ENCODE data around the gene ARHGEF17.

Gene ARHGEF17

GRCh38 chr11:73286240-73286810 lies 21.8 kb upstream of the ARHGEF17 start:
- TF ChIP-seq REST (IDR thresholded peaks at IDR 0.05; ENCODE audit: insufficient read depth in 1 of 2, low read depth in 2 of 2, low read length in 2 of 2) (peak; percentile 12 to 83; a peak in 2 of 4 replicates), FOXP2 (optimal IDR thresholded peaks at IDR 0.05; ENCODE audit: borderline replicate concordance, extremely low read depth, extremely low read length, insufficient read depth) (no peak)

GRCh38 chr11:73287400-73288101 lies 20.5 kb upstream of the ARHGEF17 start:
- TF ChIP-seq FOXP2 (optimal IDR thresholded peaks at IDR 0.05; ENCODE audit: borderline replicate concordance, extremely low read depth, extremely low read length, insufficient read depth) (no peak), POLR2AphosphoS5 (IDR thresholded peaks at IDR 0.05; ENCODE audit: low read depth, low read length) (no peak), REST (IDR thresholded peaks at IDR 0.05; ENCODE audit: insufficient read depth in 1 of 2, low read depth in 2 of 2, low read length in 2 of 2) (no peak), SIN3A (IDR thresholded peaks at IDR 0.05; ENCODE audit: borderline replicate concordance, insufficient read depth, low read length) (no peak), TAF1 (IDR thresholded peaks at IDR 0.05; ENCODE audit: borderline replicate concordance, insufficient read depth, low read length) (no peak)

- TF ChIP-seq POLR2AphosphoS5 (IDR thresholded peaks at IDR 0.05; ENCODE audit: low read depth, low read length) (no peak), REST (IDR thresholded peaks at IDR 0.05; ENCODE audit: insufficient read depth in 1 of 2, low read depth in 2 of 2, low read length in 2 of 2) (no peak), FOXP2 (optimal IDR thresholded peaks at IDR 0.05; ENCODE audit: borderline replicate concordance, extremely low read depth, extremely low read length, insufficient read depth) (no peak), SIN3A (IDR thresholded peaks at IDR 0.05; ENCODE audit: borderline replicate concordance, insufficient read depth, low read length) (no peak), TAF1 (IDR thresholded peaks at IDR 0.05; ENCODE audit: borderline replicate concordance, insufficient read depth, low read length) (no peak)
These were observed 19.7 kb upstream of the ARHGEF17 start for GRCh38 chr11:73288192-73288872.

- peak; percentile 20; the same call in 1 of the 2 replicates for TF ChIP-seq SIN3A (IDR thresholded peaks at IDR 0.05; ENCODE audit: borderline replicate concordance, insufficient read depth, low read length)
- peak; percentile 62 for TF ChIP-seq FOXP2 (optimal IDR thresholded peaks at IDR 0.05; ENCODE audit: borderline replicate concordance, extremely low read depth, extremely low read length, insufficient read depth)
- TF ChIP-seq TAF1 (IDR thresholded peaks at IDR 0.05; ENCODE audit: borderline replicate concordance, insufficient read depth, low read length) = no peak; the same call in 1 of the 2 replicates
These were observed 19.0 kb upstream of the ARHGEF17 start for GRCh38 chr11:73288873-73289707.

GRCh38 chr11:73290536-73290935 lies 17.5 kb upstream of the ARHGEF17 start:
- TF ChIP-seq FOXP2 (optimal IDR thresholded peaks at IDR 0.05; ENCODE audit: borderline replicate concordance, extremely low read depth, extremely low read length, insufficient read depth) (no peak), SIN3A (IDR thresholded peaks at IDR 0.05; ENCODE audit: borderline replicate concordance, insufficient read depth, low read length) (no peak), POLR2AphosphoS5 (IDR thresholded peaks at IDR 0.05; ENCODE audit: low read depth, low read length) (no peak), TAF1 (IDR thresholded peaks at IDR 0.05; ENCODE audit: borderline replicate concordance, insufficient read depth, low read length) (no peak), REST (IDR thresholded peaks at IDR 0.05; ENCODE audit: insufficient read depth in 1 of 2, low read depth in 2 of 2, low read length in 2 of 2) (no peak)
